Left forelimb (tissue), 1 donor: ENCODE measurements around the gene LPIN2.

Source experiments
- DNase-seq: peaks from one replicate; pipeline ENCODE4 v3.0.0-alpha.2; 2018; ENCODE audit warnings: low spot score

The LPIN2 gene

GRCh38 chr18:2981212-2981728, 31.7 kb downstream of the LPIN2 start:
- no peak for DNase-seq

- no peak for DNase-seq
Measured at GRCh38 chr18:2979871-2980790, 32.8 kb downstream of the LPIN2 start.

GRCh38 chr18:2979129-2979528, 33.8 kb downstream of the LPIN2 start:
- no peak for DNase-seq

- DNase-seq = no peak
Measured at GRCh38 chr18:2978661-2979106, 34.3 kb downstream of the LPIN2 start.

- no peak for DNase-seq
Measured at GRCh38 chr18:2978208-2978607, 34.7 kb downstream of the LPIN2 start.

- DNase-seq = no peak
Measured at GRCh38 chr18:2976218-2977132, 36.5 kb downstream of the LPIN2 start.

- no peak for DNase-seq
Measured at GRCh38 chr18:2974731-2975130, 38.2 kb downstream of the LPIN2 start.

GRCh38 chr18:2971741-2972552, 41.0 kb downstream of the LPIN2 start:
- DNase-seq = no peak

GRCh38 chr18:2970772-2971659, 41.9 kb downstream of the LPIN2 start:
- no peak for DNase-seq

- DNase-seq = no peak
Measured at GRCh38 chr18:2970344-2970743, 42.6 kb downstream of the LPIN2 start.

- DNase-seq = no peak
Measured at GRCh38 chr18:2969695-2970094, 43.2 kb downstream of the LPIN2 start.

GRCh38 chr18:2968606-2969005, 44.3 kb downstream of the LPIN2 start:
- no peak for DNase-seq

GRCh38 chr18:2967820-2968219, 45.1 kb downstream of the LPIN2 start:
- DNase-seq = no peak

GRCh38 chr18:2967357-2967756, 45.6 kb downstream of the LPIN2 start:
- DNase-seq = no peak

GRCh38 chr18:2966560-2966959, 46.4 kb downstream of the LPIN2 start:
- no peak for DNase-seq

- DNase-seq = no peak
Measured at GRCh38 chr18:2965797-2966196, 47.1 kb downstream of the LPIN2 start.

GRCh38 chr18:2964361-2965010, 48.5 kb downstream of the LPIN2 start:
- DNase-seq = no peak
